ENCODE results near the gene TMX2.

DNA sequence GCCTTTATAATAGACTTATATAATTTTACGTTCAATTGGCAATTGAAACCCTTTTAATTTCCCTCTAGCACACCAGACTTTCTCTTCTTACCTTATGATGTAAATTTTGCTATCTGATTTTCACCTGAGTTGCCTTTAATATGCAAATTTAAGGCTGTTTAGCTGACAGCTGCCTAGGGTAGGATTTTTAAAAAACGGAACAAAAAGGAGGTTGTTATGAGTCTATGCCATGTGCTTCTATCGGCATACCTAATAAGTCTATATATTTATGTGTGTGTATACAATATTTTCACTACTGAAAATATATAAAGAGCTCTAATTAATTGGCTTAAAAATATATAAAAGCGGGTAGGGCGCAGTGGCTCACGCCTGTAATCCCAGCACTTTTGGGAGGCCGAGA lies 17.1 kb downstream of the TMX2 start:
- TF ChIP-seq POLR2A (IDR thresholded peaks at IDR 0.05) (no peak), CTCF (IDR thresholded peaks at IDR 0.05) (no peak)

Data from esophagus squamous epithelium (tissue), 4 donors.